DMS79 treated with DMSO at 0.1 percent for 48 hours (cell line): Measurements from ENCODE around the gene CENPT.
"Not testable (repeated sequence)": the region's sequence is repeated elsewhere in the genome, so short reads cannot be mapped to it uniquely, and the experiment has no call there.

Experiments
- DNase-seq: peaks from one replicate; lab custom pipeline; 2025; lab: John Stamatoyannopoulos, UW

The CENPT gene

GRCh38 chr16:67846320-67847063, 1.0 kb downstream of the CENPT start, which contains the start of gene NUTF2:
Gene NUTF2 (plus strand): TSS chr16:67846933. CDS start chr16:67865131, 18,198 bp downstream.
- DNase-seq = peak; percentile 75

- no peak for DNase-seq
Observed at GRCh38 chr16:67846063-67846319, 1.5 kb downstream of the CENPT start.

- no peak for DNase-seq
Observed at GRCh38 chr16:67845291-67846062, 2.0 kb downstream of the CENPT start.

- no peak for DNase-seq
Observed at GRCh38 chr16:67844497-67844896, 3.0 kb downstream of the CENPT start.

GRCh38 chr16:67843343-67843765, 4.1 kb downstream of the CENPT start:
- peak; percentile 17 for DNase-seq

- DNase-seq = peak; percentile 20
Observed at GRCh38 chr16:67842509-67843342, 4.8 kb downstream of the CENPT start.

- DNase-seq = peak; percentile 78
Observed at GRCh38 chr16:67841816-67842508, 5.5 kb downstream of the CENPT start, which contains the start of gene THAP11. Gene THAP11 (plus strand): TSS chr16:67842320. CDS start chr16:67842555, 235 bp downstream.

GRCh38 chr16:67841198-67841815, 6.2 kb downstream of the CENPT start:
- DNase-seq = no peak

- no peak for DNase-seq
Observed at GRCh38 chr16:67837811-67838210, 9.7 kb downstream of the CENPT start.

- not testable (repeated sequence) for DNase-seq
Observed at GRCh38 chr16:67837190-67837589, 10.3 kb downstream of the CENPT start.

- no peak for DNase-seq
Observed at GRCh38 chr16:67834242-67834614, 13.3 kb downstream of the CENPT start.

- peak; percentile 65 for DNase-seq
Observed at GRCh38 chr16:67833415-67834241, 13.9 kb downstream of the CENPT start.

GRCh38 chr16:67833030-67833414, 14.5 kb downstream of the CENPT start:
- no peak for DNase-seq

- no peak for DNase-seq
Observed at GRCh38 chr16:67828651-67829050, 18.8 kb downstream of the CENPT start.

- no peak for DNase-seq
Observed at GRCh38 chr16:67825906-67826305, 21.6 kb downstream of the CENPT start.

GRCh38 chr16:67825119-67825518, 22.4 kb downstream of the CENPT start:
- no peak for DNase-seq

- no peak for DNase-seq
Observed at GRCh38 chr16:67822511-67822910, 25.0 kb downstream of the CENPT start.

GRCh38 chr16:67820608-67821259, 26.8 kb downstream of the CENPT start:
- DNase-seq = no peak

- peak; percentile 67 for DNase-seq
Observed at GRCh38 chr16:67814567-67814966, 32.9 kb downstream of the CENPT start.

- no peak for DNase-seq
Observed at GRCh38 chr16:67811899-67812298, 35.6 kb downstream of the CENPT start.
